Measurements from ENCODE around the gene TMEM91. TPM values are rescaled to one million over a fixed set of nuclear protein-coding genes. Genes with fewer than 3 reads are reported as not detected.
A peak's percentile ranks its signal among the peaks of the same experiment; 100 is the strongest.
"Not testable (repeated sequence)": the region's sequence is repeated elsewhere in the genome, so short reads cannot be mapped to it uniquely, and the experiment has no call there.

Gene TMEM91
- total and polyA plus RNA-seq, 2 experiments from 2014 or later: 9.3 to 10.6 TPM

DNA sequence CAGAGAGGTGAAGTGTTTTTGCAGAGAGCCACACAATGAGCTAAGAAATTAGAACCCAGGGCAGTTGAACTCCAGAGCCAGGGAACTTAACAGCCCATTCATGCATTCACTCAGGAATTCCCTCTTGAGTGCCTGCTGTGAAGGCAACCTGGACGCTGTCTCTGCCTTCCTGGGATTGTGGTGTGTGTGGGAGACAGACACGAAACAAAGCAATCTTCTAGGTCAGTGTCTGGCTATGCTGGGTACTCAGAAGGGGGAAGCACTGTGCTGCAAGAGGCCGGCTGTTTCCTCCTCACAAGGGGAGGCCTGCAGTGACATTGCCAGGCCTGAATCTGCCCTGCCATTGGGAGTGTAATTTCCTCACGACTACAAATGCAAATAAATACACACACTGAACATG, 30.9 kb downstream of the TMEM91 start:
- Mint-ChIP-seq H3K4me1 (peaks cover 8% of the 10 kb centered on the region), H3K9me3 (no peaks in the 10 kb centered on the region), H3K27me3 (ENCODE audit: insufficient read depth, low read depth, poor library complexity) (peaks cover 4% of the 10 kb centered on the region), H3K4me3 (no peak overlapping the region), H3K36me3 (ENCODE audit: low read depth) (no peaks in the 10 kb centered on the region), H3K27ac (peak overlapping the region; percentile 4; the same call in 1 of the 2 replicates)
- no peak overlapping the region for H2AFZ ChIP-seq
- H3K9me2 ChIP-seq (ENCODE audit: insufficient read depth): no peaks in the 10 kb centered on the region
- no peaks in the 10 kb centered on the region for H3K27me3 ChIP-seq (ENCODE audit: insufficient read depth)
- no peaks in the 10 kb centered on the region for H3K4me1 ChIP-seq (ENCODE audit: insufficient read depth)
- H3F3A ChIP-seq (replicated peaks; ENCODE audit: low read depth): peaks cover 7% of the 10 kb centered on the region; the same call in 1 of the 2 replicates
- peak; percentile 56 for ATAC-seq
- H3K4me3 ChIP-seq: no peak overlapping the region
- peak overlapping the region; percentile 67 for H3K27ac ChIP-seq (ENCODE audit: low read depth)
- no peaks in the 10 kb centered on the region for H3K79me2 ChIP-seq (replicated peaks; ENCODE audit: insufficient read depth)
- H3K4me2 ChIP-seq: no peak overlapping the region
- DNase-seq (ENCODE audit: low spot score): peak; percentile 53
- H4K20me1 ChIP-seq (replicated peaks; ENCODE audit: insufficient read depth): no peaks in the 10 kb centered on the region; the same call in 1 of the 2 replicates
- H3K36me3 ChIP-seq (ENCODE audit: insufficient read depth): no peaks in the 10 kb centered on the region
- TF ChIP-seq ZNF331 (CRISPR knock-in tag; IDR thresholded peaks at IDR 0.05; ENCODE audit: low read depth) (no peak), ZNF114 (CRISPR knock-in tag; IDR thresholded peaks at IDR 0.05) (no peak), STAT1 (IDR thresholded peaks at IDR 0.05; ENCODE audit: unreplicated experiment) (no peak), POLR2AphosphoS5 (IDR thresholded peaks at IDR 0.05; ENCODE audit: low read depth) (no peak), EZH2 (IDR thresholded peaks at IDR 0.05; ENCODE audit: low read depth, unreplicated experiment) (no peak), NANOG (IDR thresholded peaks at IDR 0.05; ENCODE audit: borderline replicate concordance) (no peak)
- TF ChIP-seq, protein P1, sequence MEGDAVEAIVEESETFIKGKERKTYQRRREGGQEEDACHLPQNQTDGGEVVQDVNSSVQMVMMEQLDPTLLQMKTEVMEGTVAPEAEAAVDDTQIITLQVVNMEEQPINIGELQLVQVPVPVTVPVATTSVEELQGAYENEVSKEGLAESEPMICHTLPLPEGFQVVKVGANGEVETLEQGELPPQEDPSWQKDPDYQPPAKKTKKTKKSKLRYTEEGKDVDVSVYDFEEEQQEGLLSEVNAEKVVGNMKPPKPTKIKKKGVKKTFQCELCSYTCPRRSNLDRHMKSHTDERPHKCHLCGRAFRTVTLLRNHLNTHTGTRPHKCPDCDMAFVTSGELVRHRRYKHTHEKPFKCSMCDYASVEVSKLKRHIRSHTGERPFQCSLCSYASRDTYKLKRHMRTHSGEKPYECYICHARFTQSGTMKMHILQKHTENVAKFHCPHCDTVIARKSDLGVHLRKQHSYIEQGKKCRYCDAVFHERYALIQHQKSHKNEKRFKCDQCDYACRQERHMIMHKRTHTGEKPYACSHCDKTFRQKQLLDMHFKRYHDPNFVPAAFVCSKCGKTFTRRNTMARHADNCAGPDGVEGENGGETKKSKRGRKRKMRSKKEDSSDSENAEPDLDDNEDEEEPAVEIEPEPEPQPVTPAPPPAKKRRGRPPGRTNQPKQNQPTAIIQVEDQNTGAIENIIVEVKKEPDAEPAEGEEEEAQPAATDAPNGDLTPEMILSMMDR (conservative IDR thresholded peaks at IDR 0.05; ENCODE audit: low read depth in 2 of 2): no peak

GRCh38 chr19:41408256-41408655, 31.9 kb downstream of the TMEM91 start:
- DNase-seq (ENCODE audit: low spot score) (peak; percentile 57), ATAC-seq (peak; percentile 81)
- Histone ChIP-seq H3K4me3 (no peak overlapping the region), H3F3A (replicated peaks; ENCODE audit: low read depth) (peaks cover 7% of the 10 kb centered on the region; the same call in 1 of the 2 replicates), H4K20me1 (replicated peaks; ENCODE audit: insufficient read depth) (no peaks in the 10 kb centered on the region), H3K9me2 (ENCODE audit: insufficient read depth) (no peaks in the 10 kb centered on the region), H3K79me2 (replicated peaks; ENCODE audit: insufficient read depth) (no peaks in the 10 kb centered on the region), H3K27ac (ENCODE audit: low read depth) (no peak overlapping the region), H2AFZ (no peak overlapping the region), H3K36me3 (ENCODE audit: insufficient read depth) (no peaks in the 10 kb centered on the region), H3K4me1 (ENCODE audit: insufficient read depth) (no peaks in the 10 kb centered on the region), H3K27me3 (ENCODE audit: insufficient read depth) (no peaks in the 10 kb centered on the region), H3K4me2 (no peak overlapping the region)
- no peaks in the 10 kb centered on the region for H3K9me3 Mint-ChIP-seq
- TF ChIP-seq, protein P1 (conservative IDR thresholded peaks at IDR 0.05; ENCODE audit: low read depth in 2 of 2): peak; percentile 20 to 56; a peak in 2 of 4 replicates
- no peak for TF ChIP-seq ZNF331 (CRISPR knock-in tag; IDR thresholded peaks at IDR 0.05; ENCODE audit: low read depth)
- no peak overlapping the region for H3K27ac Mint-ChIP-seq
- H3K4me3 Mint-ChIP-seq: no peak overlapping the region
- H3K27me3 Mint-ChIP-seq (ENCODE audit: insufficient read depth, low read depth, poor library complexity): peaks cover 4% of the 10 kb centered on the region
- no peaks in the 10 kb centered on the region; the same call in 2 of the 3 replicates for H3K36me3 Mint-ChIP-seq (ENCODE audit: low read depth)
- peaks cover 8% of the 10 kb centered on the region for H3K4me1 Mint-ChIP-seq

GRCh38 chr19:41408846-41409245, 32.5 kb downstream of the TMEM91 start:
- not testable (repeated sequence) for H3K4me1 ChIP-seq (ENCODE audit: insufficient read depth); H3K4me3 Mint-ChIP-seq; H3K36me3 ChIP-seq (ENCODE audit: insufficient read depth); H3K9me3 Mint-ChIP-seq; H3K27ac Mint-ChIP-seq; H3F3A ChIP-seq (replicated peaks; ENCODE audit: low read depth); H3K4me3 ChIP-seq; H3K27me3 ChIP-seq (ENCODE audit: insufficient read depth); H3K27me3 Mint-ChIP-seq (ENCODE audit: insufficient read depth, low read depth, poor library complexity); H3K4me2 ChIP-seq; H3K4me1 Mint-ChIP-seq; H3K27ac ChIP-seq (ENCODE audit: low read depth); H2AFZ ChIP-seq; H3K79me2 ChIP-seq (replicated peaks; ENCODE audit: insufficient read depth); DNase-seq (ENCODE audit: low spot score); ATAC-seq; H3K9me2 ChIP-seq (ENCODE audit: insufficient read depth); H4K20me1 ChIP-seq (replicated peaks; ENCODE audit: insufficient read depth); H3K36me3 Mint-ChIP-seq (ENCODE audit: low read depth)

All from GM23338 (cell line).